Spleen (tissue), 11 donors: ENCODE measurements around the gene MEOX2. TPM values are rescaled to one million over a fixed set of nuclear protein-coding genes. Genes with fewer than 3 reads are reported as not detected.

Source experiments
- DNase-seq: peaks from one replicate; pipeline ENCODE4 v3.0.0-alpha.2; 2020
- H3K27ac ChIP-seq, 8 donors: fragments of 200-600 bp; sonication (generic) in 7 of 8; 1 replicate in 4 of 8; 2 replicates in 4 of 8; pipeline versions ENCODE4 v1.5.0 to v1.8.0; 2016 to 2021; ENCODE audit warnings: inconsistent platforms in 4 of 8, mild to moderate bottlenecking in 4 of 8, moderate library complexity in 1 of 8
- H3K27me3 ChIP-seq, 7 donors: fragments of 200-600 bp; sonication (generic) in 6 of 7; replicated peaks in 1 of 7; 1 replicate in 4 of 7; 2 replicates in 3 of 7; pipeline versions ENCODE4 v1.5.0 to v1.8.0; 2016 to 2021; ENCODE audit warnings: inconsistent platforms in 3 of 7, mild to moderate bottlenecking in 1 of 7
- H3K36me3 ChIP-seq, 6 donors: fragments of 200-600 bp; sonication (generic) in 5 of 6; 1 replicate in 4 of 6; 2 replicates in 2 of 6; pipeline versions ENCODE4 v1.5.0 to v1.8.0; 2016 to 2021; ENCODE audit warnings: inconsistent platforms in 2 of 6
- H3K4me1 ChIP-seq, 6 donors: fragments of 200-600 bp; sonication (generic) in 5 of 6; 1 replicate in 3 of 6; 2 replicates in 3 of 6; pipeline versions ENCODE4 v1.5.0 to v1.8.0; 2016 to 2021; ENCODE audit warnings: inconsistent platforms in 3 of 6
- H3K4me3 ChIP-seq, 8 donors: fragments of 200-600 bp; sonication (generic) in 7 of 8; 1 replicate in 4 of 8; 2 replicates in 4 of 8; pipeline versions ENCODE4 v1.5.0 to v1.8.0; 2016 to 2021; ENCODE audit warnings: inconsistent platforms in 4 of 8, mild to moderate bottlenecking in 4 of 8, moderate library complexity in 2 of 8
- H3K9me3 ChIP-seq, 8 donors: fragments of 200-600 bp; sonication (generic) in 7 of 8; 1 replicate in 4 of 8; 2 replicates in 4 of 8; pipeline versions ENCODE4 v1.5.0 to v1.8.0; 2016 to 2021; ENCODE audit warnings: inconsistent platforms in 4 of 8
- POLR2A ChIP-seq, 3 donors: fragments of 450-650 bp; IDR thresholded peaks; one replicate each; pipeline ENCODE4 v1.5.1; 2017; ENCODE audit warnings: antibody characterized with exemption in 3 of 3, mild to moderate bottlenecking in 1 of 3
- POLR2AphosphoS5 ChIP-seq, 3 donors: sonication (generic); formaldehyde crosslinking; IDR thresholded peaks; one replicate each; pipeline ENCODE4 v1.5.1; 2017; ENCODE audit warnings: antibody characterized with exemption in 3 of 3
- WGBS, 5 donors: extraction: QIAGEN DNeasy Blood & Tissue Kit in 3 of 5; methylation state at CpG; one replicate each; pipeline versions ENCODE4 v1.1.5 to v1.1.7; 2013 to 2018; 5-methylcytosine and 5-hydroxymethylcytosine counted together
- intact Hi-C: fragments of 100-400 bp; cut with DNase I; formaldehyde crosslinking; loops from one replicate; pipeline ENCODE4 v1.15.0; 2023; ENCODE audit warnings: low total_unique reads
- polyA plus RNA-seq, 3 donors: library from polyadenylated mRNA; stranded (reverse); fragments of 200-250 nt; gene quantifications; one replicate each; pipeline ENCODE4 v1.2.1, GENCODE V29; 2013
- total RNA-seq, 7 donors: library from RNA; depleted of rRNA in 3 of 7; stranded (reverse); fragments of >200 nt in 3 of 7; fragmentation: NEBNext Ultra II Directional in 4 of 7; extraction: Animal tissue kit (Norgen Biotek cat#: 25700) in 4 of 7; gene quantifications; one replicate each; pipeline versions ENCODE4 v1.1.0 to v1.2.1, GENCODE V29; 2016 to 2021
- TF ChIP-seq, protein P1 (sequence below), 11 experiments: fragments of 200-600 bp in 7 of 11; fragments of 450-650 bp in 4 of 11; sonication (generic) in 4 of 11; IDR thresholded peaks in 8 of 11; conservative IDR thresholded peaks in 3 of 11; 1 replicate in 7 of 11; 2 replicates in 4 of 11; pipeline versions ENCODE4 v1.4.0 to v1.8.0; 2016 to 2021; ENCODE audit warnings: antibody characterized with exemption in 11 of 11, inconsistent platforms in 4 of 11, mild to moderate bottlenecking in 1 of 11
- donor health status: healthy with polysubstance abuse.
- donor health status: DM: no; HTN: no; CAD: no; lungs with moderate emphysema.
- donor health status: DM: no; HTN: no; CAD: no.
- donor health status: Bipolar disorder and iron deficiency.
- donor health status: healthy.
- donor health status: DM: no; HTN: no; CAD: no.
- donor health status: DM: yes; HTN: yes; CAD: no.

MEOX2 gene
- total and polyA plus RNA-seq, 10 donors: 0.24 to 1.2 (median 0.64) TPM; not detected in 1

DNA sequence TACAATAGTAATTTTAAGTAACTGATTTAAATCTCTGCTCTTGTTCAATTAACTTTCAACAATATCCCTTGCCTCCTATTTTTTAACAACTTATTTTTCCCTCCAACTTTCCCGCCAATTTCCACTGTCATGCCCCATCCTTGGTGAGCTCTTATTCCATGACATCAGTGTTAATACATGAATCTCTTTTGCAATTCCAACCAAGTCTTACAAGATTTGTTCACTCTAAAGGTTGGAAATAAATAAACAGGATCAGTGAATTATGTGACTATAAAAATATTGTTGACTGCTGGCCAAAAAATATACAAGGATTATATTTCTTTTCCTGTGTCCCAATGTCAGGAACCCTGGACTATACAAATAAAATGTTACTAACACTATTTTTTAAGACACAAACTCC is 103.7 kb downstream of the MEOX2 start:
- intact Hi-C loops: no loop called here
- 90 to 100% (median 93%) methylated on average over 1 of the region's 1 CpG for WGBS, 5 donors

DNA sequence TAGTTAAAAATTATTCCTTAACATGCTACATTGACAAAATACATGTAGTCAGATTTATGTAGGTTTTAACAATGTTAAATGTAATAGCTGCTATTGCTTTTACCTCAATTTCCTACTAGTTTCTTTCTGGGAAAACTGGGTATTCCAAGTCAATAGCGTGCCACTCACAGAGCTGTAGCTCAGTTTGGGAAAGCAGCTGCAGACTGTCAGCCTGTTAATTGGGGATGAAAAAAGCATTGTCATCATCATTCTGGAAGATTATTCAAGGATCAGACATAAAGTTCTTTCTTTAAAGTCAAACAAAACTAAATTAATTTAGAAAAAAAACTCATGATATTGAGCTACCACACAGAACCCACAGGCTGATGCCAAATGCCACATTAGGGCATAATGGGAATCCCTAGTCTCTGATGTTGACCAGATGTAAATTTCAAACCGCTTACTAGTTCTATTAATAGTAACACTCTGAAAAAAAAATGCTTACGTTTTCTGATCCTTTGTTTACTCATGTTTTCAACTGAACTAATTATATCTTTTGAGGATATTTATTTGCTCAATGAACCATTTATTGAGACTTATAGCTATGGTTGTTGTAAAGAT is 105.0 kb downstream of the MEOX2 start:
- H3K36me3 ChIP-seq: no peaks in the 10 kb centered on the region
- peaks cover 0 to 28% (median 18%) of the 10 kb centered on the region in 8 donors for H3K9me3 ChIP-seq
- no peak for DNase-seq
- no peak overlapping the region for H3K4me3 ChIP-seq
- H3K27me3 ChIP-seq: no peaks in the 10 kb centered on the region
- TF ChIP-seq POLR2A (IDR thresholded peaks at IDR 0.05) (no peak), POLR2AphosphoS5 (IDR thresholded peaks at IDR 0.05) (no peak)
- TF ChIP-seq, protein P1, sequence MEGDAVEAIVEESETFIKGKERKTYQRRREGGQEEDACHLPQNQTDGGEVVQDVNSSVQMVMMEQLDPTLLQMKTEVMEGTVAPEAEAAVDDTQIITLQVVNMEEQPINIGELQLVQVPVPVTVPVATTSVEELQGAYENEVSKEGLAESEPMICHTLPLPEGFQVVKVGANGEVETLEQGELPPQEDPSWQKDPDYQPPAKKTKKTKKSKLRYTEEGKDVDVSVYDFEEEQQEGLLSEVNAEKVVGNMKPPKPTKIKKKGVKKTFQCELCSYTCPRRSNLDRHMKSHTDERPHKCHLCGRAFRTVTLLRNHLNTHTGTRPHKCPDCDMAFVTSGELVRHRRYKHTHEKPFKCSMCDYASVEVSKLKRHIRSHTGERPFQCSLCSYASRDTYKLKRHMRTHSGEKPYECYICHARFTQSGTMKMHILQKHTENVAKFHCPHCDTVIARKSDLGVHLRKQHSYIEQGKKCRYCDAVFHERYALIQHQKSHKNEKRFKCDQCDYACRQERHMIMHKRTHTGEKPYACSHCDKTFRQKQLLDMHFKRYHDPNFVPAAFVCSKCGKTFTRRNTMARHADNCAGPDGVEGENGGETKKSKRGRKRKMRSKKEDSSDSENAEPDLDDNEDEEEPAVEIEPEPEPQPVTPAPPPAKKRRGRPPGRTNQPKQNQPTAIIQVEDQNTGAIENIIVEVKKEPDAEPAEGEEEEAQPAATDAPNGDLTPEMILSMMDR (IDR thresholded peaks at IDR 0.05 in 8 of 11, conservative IDR thresholded peaks at IDR 0.05 in 3 of 11): no peak
- no peak overlapping the region for H3K27ac ChIP-seq
- WGBS, 5 donors: 59 to 74% (median 72%) methylated on average over 3 of the region's 3 CpGs
- no peaks in the 10 kb centered on the region for H3K4me1 ChIP-seq
- intact Hi-C loops: no loop called here

More for the DNA sequence above, 103.7 kb downstream of the MEOX2 start:
- Histone ChIP-seq H3K36me3 (no peaks in the 10 kb centered on the region), H3K27ac (no peak overlapping the region), H3K4me3 (no peak overlapping the region), H3K4me1 (no peaks in the 10 kb centered on the region), H3K9me3 (peaks cover 0 to 36% (median 21%) of the 10 kb centered on the region in 8 donors), H3K27me3 (no peaks in the 10 kb centered on the region)
- no peak for DNase-seq
- no peak for TF ChIP-seq POLR2AphosphoS5 (IDR thresholded peaks at IDR 0.05)
- TF ChIP-seq POLR2A (IDR thresholded peaks at IDR 0.05): no peak
- TF ChIP-seq, protein P1 (IDR thresholded peaks at IDR 0.05 in 8 of 11, conservative IDR thresholded peaks at IDR 0.05 in 3 of 11): no peak

DNA sequence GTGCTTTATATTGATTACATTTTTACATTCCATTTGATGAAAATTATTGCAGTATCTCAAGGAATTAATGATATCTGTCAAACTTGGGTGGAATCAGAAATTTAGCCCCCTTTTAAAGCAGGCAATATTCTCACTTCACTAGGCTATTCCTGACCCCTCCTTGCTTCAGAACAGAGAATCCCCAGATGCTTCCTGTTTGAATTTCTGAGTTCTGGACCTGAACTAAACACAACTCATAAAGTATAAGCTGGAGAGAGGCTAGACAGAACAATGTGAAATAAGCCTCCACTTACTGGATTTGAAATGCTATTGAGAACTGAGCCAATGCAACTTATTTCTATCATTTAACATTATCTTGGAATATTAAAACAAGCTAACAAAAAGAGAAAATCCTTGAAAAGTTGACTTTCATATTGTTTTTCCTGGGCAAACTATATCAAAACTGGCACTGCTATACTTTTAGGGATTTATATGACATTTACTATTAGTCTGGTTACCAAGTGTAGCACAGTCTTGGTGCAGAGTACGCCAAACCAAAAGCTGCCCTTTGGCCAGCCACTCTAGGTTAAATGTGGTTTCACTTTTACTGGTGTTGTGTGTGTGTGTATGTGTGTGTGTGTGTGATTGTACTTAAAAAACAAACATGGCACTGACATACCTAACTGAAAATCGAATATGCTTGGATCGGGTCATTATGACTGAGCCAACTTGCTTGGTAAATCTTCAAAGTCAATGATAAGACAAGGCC is 105.7 kb downstream of the MEOX2 start:
- Histone ChIP-seq H3K4me3 (no peak overlapping the region), H3K27ac (no peak overlapping the region), H3K36me3 (no peaks in the 10 kb centered on the region), H3K27me3 (no peaks in the 10 kb centered on the region), H3K4me1 (no peaks in the 10 kb centered on the region), H3K9me3 (peaks cover 0 to 24% (median 14%) of the 10 kb centered on the region in 8 donors)
- intact Hi-C loops: no loop called here
- DNase-seq: no peak
- 86 to 93% (median 91%) methylated on average over 3 of the region's 3 CpGs for WGBS, 5 donors
- TF ChIP-seq, protein P1 (IDR thresholded peaks at IDR 0.05 in 8 of 11, conservative IDR thresholded peaks at IDR 0.05 in 3 of 11): no peak
- TF ChIP-seq POLR2A (IDR thresholded peaks at IDR 0.05) (no peak), POLR2AphosphoS5 (IDR thresholded peaks at IDR 0.05) (no peak)

DNA sequence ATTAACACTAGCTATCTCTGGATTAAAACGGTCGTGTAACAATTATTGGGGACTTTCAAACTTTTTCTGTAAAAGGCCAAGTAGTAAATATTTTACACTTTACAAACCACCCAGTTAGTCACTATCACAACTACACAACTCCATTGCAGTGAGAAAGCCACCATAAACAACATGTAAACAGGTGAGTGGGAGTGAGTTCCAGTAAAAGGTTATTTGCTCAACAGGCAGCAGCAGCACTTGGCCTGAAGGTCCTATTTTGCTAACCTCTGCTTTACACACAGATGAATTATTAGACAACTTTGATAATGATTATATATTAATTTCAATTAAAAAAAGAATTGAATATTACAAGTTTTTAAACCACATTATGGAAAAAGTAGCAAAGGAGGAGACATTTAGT is 108.9 kb downstream of the MEOX2 start:
- TF ChIP-seq POLR2A (IDR thresholded peaks at IDR 0.05): no peak
- TF ChIP-seq, protein P1 (IDR thresholded peaks at IDR 0.05 in 8 of 11, conservative IDR thresholded peaks at IDR 0.05 in 3 of 11): no peak
- no peak for TF ChIP-seq POLR2AphosphoS5 (IDR thresholded peaks at IDR 0.05)
- Histone ChIP-seq H3K9me3 (no peaks in the 10 kb centered on the region), H3K27ac (no peak overlapping the region), H3K27me3 (no peaks in the 10 kb centered on the region), H3K36me3 (no peaks in the 10 kb centered on the region), H3K4me3 (no peak overlapping the region), H3K4me1 (no peaks in the 10 kb centered on the region)
- DNase-seq: no peak
- intact Hi-C loops: no loop called here
- WGBS, 5 donors: 94 to 96% (median 96%) methylated on average over 2 of the region's 2 CpGs
